GM19035 (cell line): ENCODE measurements around the gene LAMB1.

Source experiments
- ATAC-seq: cut with Tn5 transposase; IDR thresholded peaks from one replicate; pipeline ENCODE4 v1.9.1; 2021; ENCODE audit not compliant: unreplicated experiment

LAMB1 gene

GRCh38 chr7:107949443-107949935 lies 53.5 kb downstream of the LAMB1 start:
- ATAC-seq: no peak

- no peak for ATAC-seq
Measured at GRCh38 chr7:107948645-107949442, 54.1 kb downstream of the LAMB1 start.

- ATAC-seq: no peak
Measured at GRCh38 chr7:107946881-107947280, 56.1 kb downstream of the LAMB1 start.

- no peak for ATAC-seq
Measured at GRCh38 chr7:107946451-107946850, 56.5 kb downstream of the LAMB1 start.

- no peak for ATAC-seq
Measured at GRCh38 chr7:107945332-107945731, 57.6 kb downstream of the LAMB1 start.

- no peak for ATAC-seq
Measured at GRCh38 chr7:107944411-107945169, 58.4 kb downstream of the LAMB1 start.

- ATAC-seq: no peak
Measured at GRCh38 chr7:107943018-107943417, 59.9 kb downstream of the LAMB1 start.

- ATAC-seq: no peak
Measured at GRCh38 chr7:107940951-107941350, 62.0 kb downstream of the LAMB1 start.

GRCh38 chr7:107939573-107940489 lies 63.1 kb downstream of the LAMB1 start:
- ATAC-seq: no peak

GRCh38 chr7:107938456-107939250 lies 64.3 kb downstream of the LAMB1 start:
- no peak for ATAC-seq

GRCh38 chr7:107937531-107937930 lies 65.4 kb downstream of the LAMB1 start:
- ATAC-seq: no peak

- no peak for ATAC-seq
Measured at GRCh38 chr7:107936312-107936711, 66.6 kb downstream of the LAMB1 start.

- ATAC-seq: no peak
Measured at GRCh38 chr7:107934991-107935770, 67.8 kb downstream of the LAMB1 start.

- ATAC-seq: no peak
Measured at GRCh38 chr7:107933386-107934013, 69.5 kb downstream of the LAMB1 start.

- no peak for ATAC-seq
Measured at GRCh38 chr7:107932805-107933204, 70.2 kb downstream of the LAMB1 start.

- no peak for ATAC-seq
Measured at GRCh38 chr7:107931740-107932515, 71.0 kb downstream of the LAMB1 start.

- no peak for ATAC-seq
Measured at GRCh38 chr7:107926481-107926880, 76.5 kb downstream of the LAMB1 start.

GRCh38 chr7:107924841-107925504 lies 78.0 kb downstream of the LAMB1 start:
- ATAC-seq: peak; percentile 88
